ENCODE results near the gene PITX1. TPM values are rescaled to one million over a fixed set of nuclear protein-coding genes. Genes with fewer than 3 reads are reported as not detected.

Gene PITX1
- total and polyA plus RNA-seq, 2 donors (not counting 3 experiments of a cell fraction or from before 2014, with no cell fraction given): 0.48 to 6.0 TPM

DNA sequence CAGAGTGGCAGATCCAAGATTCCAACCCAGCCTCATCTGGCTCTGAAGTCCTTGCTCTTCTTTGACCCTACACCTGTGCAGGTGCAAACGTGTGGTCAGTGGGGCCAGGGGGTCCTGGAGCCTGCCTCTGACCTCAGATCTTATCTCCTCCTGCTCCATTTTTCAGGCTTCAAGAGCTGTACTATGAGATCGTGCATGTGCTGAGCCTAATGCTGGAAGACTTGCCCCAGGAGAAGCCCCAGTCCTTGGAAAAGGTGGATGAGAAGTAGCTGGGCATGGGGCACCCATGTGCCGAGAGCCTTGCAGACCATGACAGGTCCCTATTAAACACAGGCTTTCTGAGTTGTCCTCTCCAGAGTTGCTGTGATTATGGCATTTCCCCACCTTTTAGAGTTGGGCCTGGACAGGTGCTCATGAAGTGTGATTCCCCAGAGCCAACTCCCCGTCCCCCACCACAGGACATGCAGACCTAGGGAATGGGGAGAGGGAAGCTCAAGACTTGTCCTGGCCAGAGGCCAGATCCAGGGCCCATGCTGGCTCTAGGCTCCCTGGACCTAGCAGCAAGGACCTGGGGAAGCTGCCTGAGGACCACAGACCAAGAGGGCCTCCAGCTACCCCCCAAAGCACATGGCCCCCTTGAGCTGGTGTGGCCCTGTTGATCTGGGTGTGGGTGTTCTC is 22.5 kb downstream of the PITX1 start:
- no peaks in the 10 kb centered on the region for H4K20me1 ChIP-seq (replicated peaks; ENCODE audit: control insufficient read depth, extremely low read depth, insufficient read depth, low read length)
- H2AFZ ChIP-seq (ENCODE audit: low read depth, low read length): no peak overlapping the region
- no peak overlapping the region for H3K4me2 ChIP-seq (ENCODE audit: insufficient read depth, low read length)
- H3K4me3 ChIP-seq (replicated peaks in 1 of 3; ENCODE audit: insufficient read depth in 1 of 3, low read depth in 1 of 3, low read length in 3 of 3): no peak overlapping the region
- no peaks in the 10 kb centered on the region for H3K79me2 ChIP-seq (ENCODE audit: control insufficient read depth, insufficient read depth, low read length)
- H3K4me1 ChIP-seq (ENCODE audit: control insufficient read depth, extremely low read depth, insufficient read depth, low read length): no peaks in the 10 kb centered on the region
- H3K27me3 ChIP-seq (ENCODE audit: control insufficient read depth in 2 of 2, insufficient read depth in 2 of 2, low read length in 2 of 2): no peaks in the 10 kb centered on the region
- POLR2A ChIA-PET: no interaction called here
- TF ChIP-seq FOS (IDR thresholded peaks at IDR 0.05; ENCODE audit: borderline replicate concordance, insufficient read depth, low read length) (no peak), MYC (IDR thresholded peaks at IDR 0.05; ENCODE audit: low read depth, low read length) (no peak), POLR2A (IDR thresholded peaks at IDR 0.05; ENCODE audit: low read depth, low read length) (no peak), EZH2 (IDR thresholded peaks at IDR 0.05; ENCODE audit: borderline replicate concordance, low read depth, low read length, severe bottlenecking) (no peak), POLR2AphosphoS5 (IDR thresholded peaks at IDR 0.05; ENCODE audit: insufficient read depth, low read depth, low read length) (no peak), GATA2 (IDR thresholded peaks at IDR 0.05; ENCODE audit: insufficient read depth, insufficient read length, low read depth, low read length) (no peak), JUN (IDR thresholded peaks at IDR 0.05; ENCODE audit: borderline replicate concordance, insufficient read depth, insufficient read length, low read depth) (no peak)
- TF ChIP-seq, protein P1, sequence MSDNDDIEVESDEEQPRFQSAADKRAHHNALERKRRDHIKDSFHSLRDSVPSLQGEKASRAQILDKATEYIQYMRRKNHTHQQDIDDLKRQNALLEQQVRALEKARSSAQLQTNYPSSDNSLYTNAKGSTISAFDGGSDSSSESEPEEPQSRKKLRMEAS (IDR thresholded peaks at IDR 0.05; ENCODE audit: insufficient read depth, insufficient read length): no peak
- TF ChIP-seq, protein P2, sequence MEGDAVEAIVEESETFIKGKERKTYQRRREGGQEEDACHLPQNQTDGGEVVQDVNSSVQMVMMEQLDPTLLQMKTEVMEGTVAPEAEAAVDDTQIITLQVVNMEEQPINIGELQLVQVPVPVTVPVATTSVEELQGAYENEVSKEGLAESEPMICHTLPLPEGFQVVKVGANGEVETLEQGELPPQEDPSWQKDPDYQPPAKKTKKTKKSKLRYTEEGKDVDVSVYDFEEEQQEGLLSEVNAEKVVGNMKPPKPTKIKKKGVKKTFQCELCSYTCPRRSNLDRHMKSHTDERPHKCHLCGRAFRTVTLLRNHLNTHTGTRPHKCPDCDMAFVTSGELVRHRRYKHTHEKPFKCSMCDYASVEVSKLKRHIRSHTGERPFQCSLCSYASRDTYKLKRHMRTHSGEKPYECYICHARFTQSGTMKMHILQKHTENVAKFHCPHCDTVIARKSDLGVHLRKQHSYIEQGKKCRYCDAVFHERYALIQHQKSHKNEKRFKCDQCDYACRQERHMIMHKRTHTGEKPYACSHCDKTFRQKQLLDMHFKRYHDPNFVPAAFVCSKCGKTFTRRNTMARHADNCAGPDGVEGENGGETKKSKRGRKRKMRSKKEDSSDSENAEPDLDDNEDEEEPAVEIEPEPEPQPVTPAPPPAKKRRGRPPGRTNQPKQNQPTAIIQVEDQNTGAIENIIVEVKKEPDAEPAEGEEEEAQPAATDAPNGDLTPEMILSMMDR (IDR thresholded peaks at IDR 0.05; ENCODE audit: extremely low read depth in 1 of 2, insufficient read depth in 1 of 2, low read depth in 1 of 2, low read length in 2 of 2): no peak
- no peaks in the 10 kb centered on the region for H3K9me3 ChIP-seq (replicated peaks; ENCODE audit: control insufficient read depth, insufficient read depth, low read length)
- BruUV-seq (replicated peaks): no TSS peak
- H3K9me1 ChIP-seq (replicated peaks; ENCODE audit: control insufficient read depth, extremely low read depth, insufficient read depth, low read length): no peaks in the 10 kb centered on the region
- CTCF ChIA-PET: no interaction called here
- H3K27ac ChIP-seq (ENCODE audit: insufficient read depth, low read depth, low read length): no peak overlapping the region
- dilution Hi-C loops (cut with MboI; ENCODE audit: extremely low pct_ligation_motif_present, low sequenced_read_pairs) (no loop called here), intact Hi-C loops (cut with micrococcal nuclease) (no loop called here)
- DNase-seq (ENCODE audit: low read depth, low spot score): no peak
- FAIRE-seq: no peak
- no peaks in the 10 kb centered on the region for H3K36me3 ChIP-seq (ENCODE audit: control insufficient read depth in 2 of 2, extremely low read depth in 1 of 2, insufficient read depth in 2 of 2, low read length in 2 of 2)
- no peak overlapping the region for H3K9ac ChIP-seq (replicated peaks; ENCODE audit: extremely low read depth, insufficient read depth, low read length)
